HuH-7 (cell line): ENCODE measurements around the gene ZNF862.
"Not testable (repeated sequence)": the region's sequence is repeated elsewhere in the genome, so short reads cannot be mapped to it uniquely, and the experiment has no call there.

Experiments
- DNase-seq: peaks from one replicate; pipeline ENCODE4 v3.0.0; 2011; ENCODE audit warnings: low spot score

The ZNF862 gene

DNA sequence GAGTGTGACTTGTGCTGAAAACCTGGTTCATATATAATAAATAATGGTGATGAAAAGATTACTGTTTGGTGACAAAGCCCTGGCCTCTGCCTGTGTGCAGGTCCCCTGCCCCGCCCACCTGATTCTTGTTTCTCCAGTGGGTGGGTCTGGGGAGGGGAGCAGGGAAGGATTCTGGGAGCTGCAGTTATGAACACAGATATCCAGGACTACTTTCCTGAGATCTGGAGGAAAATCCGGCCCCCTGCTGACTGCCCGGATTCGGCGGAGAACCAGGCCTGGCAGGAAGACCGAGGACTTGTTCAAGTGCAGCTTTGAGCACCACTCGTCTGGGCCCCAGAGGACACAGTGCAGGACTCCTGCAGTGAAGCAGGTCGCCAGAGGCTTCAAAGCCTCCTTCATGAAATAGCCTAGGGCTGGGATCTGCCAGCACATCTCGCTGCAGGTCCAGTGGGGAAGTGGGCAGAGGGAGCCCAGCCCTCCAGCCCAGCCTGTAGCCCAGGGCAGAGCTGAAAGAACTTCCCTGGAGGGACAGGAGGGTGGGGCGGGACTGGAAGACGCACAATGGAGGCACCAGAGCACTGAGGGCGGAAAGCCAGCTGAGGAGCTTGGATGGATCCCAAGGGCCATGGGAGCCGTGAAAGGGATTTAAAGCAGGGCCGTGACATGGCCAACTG, 42.6 kb downstream of the ZNF862 start:
- no peak for DNase-seq

GRCh38 chr7:149881328-149882247, 43.4 kb downstream of the ZNF862 start:
- DNase-seq, result no peak

- DNase-seq, result no peak
Measured at GRCh38 chr7:149882248-149883047, 44.3 kb downstream of the ZNF862 start.

- no peak for DNase-seq
Measured at GRCh38 chr7:149883048-149883438, 44.9 kb downstream of the ZNF862 start.

DNA sequence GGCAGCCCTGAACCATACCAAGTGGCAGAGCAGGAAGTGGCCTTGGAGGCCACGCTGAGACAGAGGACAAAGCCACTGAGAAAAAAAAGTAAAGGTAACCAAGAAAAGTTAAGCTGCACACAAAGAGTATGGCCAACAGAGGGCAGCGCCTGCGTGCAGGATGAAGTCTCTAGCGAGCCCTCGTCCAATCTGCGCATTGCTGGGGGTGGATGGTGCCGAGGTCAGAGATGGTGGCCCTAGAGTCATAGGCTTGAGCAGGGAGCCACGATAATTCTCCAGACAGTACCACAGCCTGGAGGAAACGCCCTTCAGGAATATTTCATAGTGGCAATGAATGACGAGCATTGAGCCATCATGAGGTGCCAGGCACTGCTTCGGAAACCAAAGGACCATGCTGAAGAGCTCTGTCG, 45.3 kb downstream of the ZNF862 start:
- DNase-seq, result peak; percentile 76

- peak; percentile 2 for DNase-seq
Measured at GRCh38 chr7:149884016-149884415, 45.8 kb downstream of the ZNF862 start.

GRCh38 chr7:149884541-149884940, 46.4 kb downstream of the ZNF862 start:
- no peak for DNase-seq

GRCh38 chr7:149885191-149886017, 47.2 kb downstream of the ZNF862 start:
- no peak for DNase-seq

DNA sequence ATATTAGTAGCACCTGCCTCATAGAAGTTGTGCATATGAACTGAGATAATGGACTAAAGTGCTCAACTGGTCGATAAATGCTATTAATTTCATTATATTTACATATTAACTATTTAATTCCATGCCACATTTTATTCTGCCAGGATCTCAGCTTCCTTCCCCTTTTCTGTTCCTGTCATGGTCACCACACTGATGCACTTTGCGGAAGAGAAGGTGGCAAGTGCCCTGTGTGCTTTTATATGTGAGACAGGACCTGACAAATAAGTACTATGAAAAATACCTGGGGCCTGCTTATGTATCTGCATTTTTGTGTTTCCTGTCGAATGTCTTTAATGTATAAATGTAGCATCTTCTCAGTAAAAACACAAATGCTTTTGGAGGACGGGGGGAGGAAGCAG, 47.8 kb downstream of the ZNF862 start:
- DNase-seq, result no peak

DNA sequence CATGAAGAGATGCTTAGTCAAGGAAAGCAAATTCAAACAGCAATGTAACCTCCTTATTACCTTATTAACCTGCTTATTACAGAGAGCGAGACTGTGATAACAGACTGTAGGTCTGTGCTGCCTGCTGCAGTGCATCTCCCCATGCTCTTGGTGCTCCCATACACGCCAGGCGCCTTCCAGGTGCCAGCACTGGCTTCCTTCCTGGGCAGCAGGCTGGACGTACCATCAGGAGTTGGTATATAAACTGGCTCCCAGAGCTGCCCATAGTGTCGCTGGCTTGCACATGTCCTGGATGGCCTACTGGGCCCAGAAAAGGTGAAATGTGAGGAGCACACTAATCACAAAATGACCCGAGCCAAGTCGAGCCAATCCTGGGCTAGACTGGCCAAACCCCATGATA, 49.1 kb downstream of the ZNF862 start:
- no peak for DNase-seq

GRCh38 chr7:149890715-149891114, 52.5 kb downstream of the ZNF862 start:
- DNase-seq, result not testable (repeated sequence)

GRCh38 chr7:149894957-149895356, 56.8 kb downstream of the ZNF862 start:
- not testable (repeated sequence) for DNase-seq

DNA sequence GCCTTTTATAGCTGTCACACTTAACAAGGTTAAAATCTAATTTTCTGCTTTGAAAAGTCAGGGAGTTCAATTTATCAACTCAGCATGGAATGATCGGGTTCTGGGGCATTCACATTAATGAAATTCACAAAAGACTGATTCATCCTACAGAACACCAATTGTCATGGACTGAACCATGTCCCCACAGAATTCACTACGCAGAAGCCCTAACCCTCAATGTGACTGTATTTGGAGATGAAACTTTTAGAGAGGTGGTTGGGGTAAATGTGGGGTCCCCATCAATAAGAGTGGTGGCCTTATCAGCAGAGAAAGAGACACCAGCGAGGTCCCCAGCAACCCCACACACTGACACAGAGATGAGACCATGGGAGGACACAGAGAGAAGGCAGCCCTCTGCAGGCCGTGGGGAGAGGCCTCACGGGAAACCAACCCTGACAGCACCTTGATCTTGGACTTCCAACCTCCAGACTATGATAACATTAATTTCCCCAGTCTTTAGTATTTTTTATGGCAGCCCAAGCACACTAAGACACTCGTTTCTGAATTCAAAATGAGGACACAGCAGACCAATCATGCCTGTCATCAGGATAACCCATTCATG, 69.7 kb downstream of the ZNF862 start:
- not testable (repeated sequence) for DNase-seq

GRCh38 chr7:149910219-149910618, 72.0 kb downstream of the ZNF862 start:
- DNase-seq, result not testable (repeated sequence)

GRCh38 chr7:149912126-149912525, 74.0 kb downstream of the ZNF862 start:
- DNase-seq, result not testable (repeated sequence)
